Stimulated activated CD8-positive, alpha-beta memory T cell treated with anti-CD3 and anti-CD28 coated beads, Interleukin-15, amount 100 ng/mL, for 24 hours (primary cell): ENCODE data around the gene NKIRAS1.
"Not testable (repeated sequence)": the region's sequence is repeated elsewhere in the genome, so short reads cannot be mapped to it uniquely, and the experiment has no call there.

Source experiments
- DNase-seq: peaks from one replicate; pipeline ENCODE4 v3.0.0-alpha.2; 2020; ENCODE audit warnings: low read depth

NKIRAS1 gene

GRCh38 chr3:23938688-23939087 is 21.9 kb upstream of the NKIRAS1 start:
- no peak for DNase-seq

GRCh38 chr3:23937296-23937695 is 20.5 kb upstream of the NKIRAS1 start:
- DNase-seq: no peak

DNA sequence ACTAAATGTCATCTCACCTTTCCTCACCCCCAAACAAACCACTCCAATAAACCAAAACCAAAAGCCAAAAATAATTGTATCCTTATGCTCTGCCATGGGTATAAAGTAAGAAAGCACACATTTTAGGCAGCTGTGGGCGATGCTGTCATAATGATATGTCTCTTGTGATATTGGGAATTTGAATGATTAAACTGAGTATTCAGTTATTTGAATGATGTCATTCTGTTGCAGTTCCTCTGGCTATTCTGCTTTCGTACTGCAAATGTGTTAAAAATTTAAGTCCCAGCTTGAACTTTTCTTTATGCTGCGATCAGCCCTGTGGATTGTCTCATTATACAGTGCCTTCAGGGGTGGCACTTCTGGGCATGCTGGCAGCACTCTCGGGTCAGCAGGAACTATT is 17.5 kb upstream of the NKIRAS1 start:
- no peak for DNase-seq

GRCh38 chr3:23932571-23932970 is 15.8 kb upstream of the NKIRAS1 start:
- DNase-seq: no peak

DNA sequence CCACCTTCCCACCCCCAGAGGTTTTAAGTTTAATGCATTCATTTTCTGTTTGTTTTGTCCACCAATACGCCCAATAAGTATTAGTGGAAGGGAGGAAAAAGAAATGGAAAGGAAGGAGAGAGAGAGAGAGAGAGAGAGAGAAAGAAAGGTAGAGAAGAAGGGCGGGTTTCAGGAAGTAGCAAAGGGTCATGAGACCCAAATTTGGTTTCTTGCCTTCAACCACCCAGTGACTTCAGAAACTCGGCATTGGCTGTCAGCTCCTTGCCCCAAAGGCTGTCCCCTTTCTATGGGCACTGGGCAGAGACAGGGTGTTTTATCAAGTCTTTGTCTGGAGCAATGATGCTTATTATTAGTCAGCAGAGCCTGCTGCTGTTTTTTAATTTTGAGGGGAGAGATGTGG is 14.8 kb upstream of the NKIRAS1 start:
- no peak for DNase-seq

GRCh38 chr3:23928524-23928923 is 11.7 kb upstream of the NKIRAS1 start:
- DNase-seq: no peak

DNA sequence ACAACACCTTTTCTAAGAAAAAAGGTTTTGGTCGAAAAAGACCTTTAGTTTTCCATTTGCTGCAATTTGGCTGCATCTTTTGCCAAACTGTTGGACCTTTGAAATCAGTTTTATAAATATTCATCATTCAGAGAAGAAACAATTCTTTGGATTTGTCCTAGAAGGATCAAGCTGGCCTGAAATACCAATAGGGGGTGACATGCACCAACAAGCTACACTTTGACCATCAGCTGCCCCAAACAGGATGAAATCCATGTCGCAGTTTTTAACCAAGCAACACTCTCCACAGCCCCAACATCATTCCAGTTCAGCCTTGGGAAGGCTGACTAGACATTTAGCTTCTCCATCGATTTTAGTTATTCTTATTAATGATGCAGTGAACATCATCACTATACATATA is 9.9 kb upstream of the NKIRAS1 start:
- no peak for DNase-seq

- DNase-seq: no peak
These were observed 9.5 kb upstream of the NKIRAS1 start for GRCh38 chr3:23926246-23926645.

- DNase-seq: no peak
These were observed 7.0 kb upstream of the NKIRAS1 start for GRCh38 chr3:23923786-23924185.

DNA sequence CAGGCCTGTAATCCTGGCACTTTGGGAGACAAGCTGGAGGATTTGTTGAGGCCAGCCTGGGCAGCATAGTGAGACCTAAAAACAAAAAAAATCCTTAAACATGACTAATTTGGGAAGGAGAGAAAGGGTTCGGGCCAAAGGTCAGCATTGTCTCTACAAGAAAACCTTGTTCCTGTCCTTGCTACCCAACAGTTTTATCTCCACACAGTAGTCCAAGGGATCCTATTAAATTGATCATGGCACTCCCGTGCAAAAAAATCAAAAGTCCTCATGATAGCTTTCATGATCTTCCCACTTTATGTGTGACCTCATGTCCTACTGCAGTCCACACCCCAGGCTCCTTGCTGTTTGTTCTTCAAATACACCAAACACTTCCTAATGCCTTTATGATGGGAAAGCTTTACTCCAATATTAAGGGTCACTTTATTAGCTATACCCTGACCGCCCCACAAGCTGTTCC is 4.3 kb upstream of the NKIRAS1 start:
- DNase-seq: no peak

DNA sequence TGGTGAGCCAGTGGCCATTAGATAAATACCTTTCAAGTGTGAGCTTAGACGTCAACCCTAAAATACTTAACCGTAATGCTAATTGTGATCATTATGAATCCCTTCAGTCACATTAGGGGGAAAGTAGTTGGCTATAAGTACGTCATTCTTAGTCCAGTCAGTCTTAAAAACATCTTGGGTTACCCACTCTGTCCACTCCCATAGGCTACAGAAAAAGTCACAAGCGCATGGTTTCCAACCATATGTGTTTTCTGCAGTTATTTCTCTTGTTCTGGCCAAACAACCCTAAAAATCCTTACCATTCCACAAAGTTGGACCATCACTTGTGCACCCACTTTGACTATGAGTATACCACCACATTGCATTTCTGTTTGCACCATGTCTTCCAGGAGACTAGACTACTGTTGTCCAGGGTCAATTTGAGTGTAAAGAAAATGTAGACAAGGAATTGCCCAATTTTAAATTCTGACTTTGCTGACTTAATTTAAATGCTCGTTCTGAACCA is 3.4 kb upstream of the NKIRAS1 start:
- DNase-seq: no peak

DNA sequence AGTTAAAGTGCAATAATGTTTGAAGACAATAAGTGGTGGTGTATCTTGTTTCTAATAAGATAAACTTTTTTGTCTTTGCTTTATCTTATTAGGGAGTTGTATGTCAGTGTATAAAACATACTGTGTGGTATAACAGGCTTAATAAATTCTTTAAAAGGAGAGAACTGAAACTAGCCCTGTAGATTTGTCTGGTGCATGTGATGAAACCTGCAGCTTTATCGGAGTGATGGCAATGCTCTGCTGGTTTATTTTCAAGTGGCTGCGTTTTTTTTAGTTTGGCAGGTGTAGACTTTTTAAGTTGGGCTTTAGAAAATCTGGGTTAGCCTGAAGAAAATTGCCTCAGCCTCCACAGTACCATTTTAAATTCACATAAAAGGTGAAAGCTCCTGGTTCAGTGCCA is 2.8 kb upstream of the NKIRAS1 start:
- DNase-seq: no peak

DNA sequence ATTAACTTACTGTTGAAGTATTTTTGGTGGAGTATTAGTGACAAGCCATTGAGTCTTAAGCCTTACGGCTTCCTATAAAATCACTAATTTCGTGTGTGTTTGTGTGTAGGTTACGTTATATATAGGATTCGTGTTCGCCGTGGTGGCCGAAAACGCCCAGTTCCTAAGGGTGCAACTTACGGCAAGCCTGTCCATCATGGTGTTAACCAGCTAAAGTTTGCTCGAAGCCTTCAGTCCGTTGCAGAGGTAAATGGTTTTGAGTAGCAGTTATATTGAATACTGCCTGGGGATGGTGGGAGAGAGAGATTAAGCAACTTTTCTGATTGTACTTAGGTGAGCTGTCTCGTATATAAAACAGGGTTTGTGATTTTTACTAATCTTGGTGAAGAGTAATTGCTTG is 1.5 kb upstream of the NKIRAS1 start:
- DNase-seq: not testable (repeated sequence)

DNA sequence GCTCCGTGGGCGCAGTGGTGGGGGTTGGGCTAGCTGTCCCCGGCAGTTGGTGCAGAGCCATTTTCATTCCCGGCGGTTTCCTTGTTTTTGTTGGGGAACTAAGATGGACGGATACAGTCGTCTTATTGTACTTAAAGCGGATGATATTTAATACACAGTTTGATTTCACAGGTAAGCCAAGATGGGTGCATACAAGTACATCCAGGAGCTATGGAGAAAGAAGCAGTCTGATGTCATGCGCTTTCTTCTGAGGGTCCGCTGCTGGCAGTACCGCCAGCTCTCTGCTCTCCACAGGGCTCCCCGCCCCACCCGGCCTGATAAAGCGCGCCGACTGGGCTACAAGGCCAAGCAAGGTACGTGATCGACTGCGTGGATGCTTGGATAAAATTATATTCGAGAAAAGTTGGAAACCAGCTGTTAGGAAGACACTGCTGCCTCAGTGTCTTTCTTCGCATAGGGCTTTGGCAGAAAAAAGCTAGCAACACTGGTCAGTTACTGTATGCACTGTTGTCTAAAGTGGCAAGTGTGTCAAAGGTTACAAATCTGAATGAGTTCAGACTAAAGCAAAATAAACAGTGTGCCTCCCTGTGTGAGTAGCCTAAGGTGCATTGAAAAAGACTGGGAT is 1.0 kb upstream of the NKIRAS1 start:
- DNase-seq: not testable (repeated sequence)

- DNase-seq: no peak
These were observed 471 bp downstream of the NKIRAS1 start for GRCh38 chr3:23916152-23916885.

DNA sequence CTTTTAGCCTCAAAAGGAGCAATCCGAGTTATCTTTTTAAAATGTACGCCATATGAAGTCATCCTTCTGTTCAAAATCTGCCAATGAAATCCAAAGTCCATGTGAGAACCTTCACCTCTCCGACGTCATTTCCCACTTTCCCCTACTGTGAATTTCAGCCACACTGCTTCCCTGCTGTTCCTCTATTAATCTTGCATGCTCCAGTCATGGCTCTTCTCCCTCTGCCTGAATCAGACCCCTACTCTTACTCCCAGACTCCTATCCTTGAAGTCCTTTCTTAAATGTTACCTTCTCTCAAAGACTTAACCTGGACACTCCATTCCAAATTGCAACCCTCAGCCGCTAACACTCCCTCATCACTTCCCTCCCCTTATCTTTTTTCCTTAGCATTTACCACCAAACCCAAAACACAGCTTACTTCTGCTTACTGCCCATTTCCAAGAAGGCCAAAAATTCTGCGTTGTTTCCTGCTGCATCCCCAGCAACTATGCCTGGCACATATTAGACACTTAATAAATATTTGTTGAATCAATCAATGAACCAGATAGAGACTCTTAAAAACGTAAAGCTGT is 1.2 kb downstream of the NKIRAS1 start:
- no peak for DNase-seq

DNA sequence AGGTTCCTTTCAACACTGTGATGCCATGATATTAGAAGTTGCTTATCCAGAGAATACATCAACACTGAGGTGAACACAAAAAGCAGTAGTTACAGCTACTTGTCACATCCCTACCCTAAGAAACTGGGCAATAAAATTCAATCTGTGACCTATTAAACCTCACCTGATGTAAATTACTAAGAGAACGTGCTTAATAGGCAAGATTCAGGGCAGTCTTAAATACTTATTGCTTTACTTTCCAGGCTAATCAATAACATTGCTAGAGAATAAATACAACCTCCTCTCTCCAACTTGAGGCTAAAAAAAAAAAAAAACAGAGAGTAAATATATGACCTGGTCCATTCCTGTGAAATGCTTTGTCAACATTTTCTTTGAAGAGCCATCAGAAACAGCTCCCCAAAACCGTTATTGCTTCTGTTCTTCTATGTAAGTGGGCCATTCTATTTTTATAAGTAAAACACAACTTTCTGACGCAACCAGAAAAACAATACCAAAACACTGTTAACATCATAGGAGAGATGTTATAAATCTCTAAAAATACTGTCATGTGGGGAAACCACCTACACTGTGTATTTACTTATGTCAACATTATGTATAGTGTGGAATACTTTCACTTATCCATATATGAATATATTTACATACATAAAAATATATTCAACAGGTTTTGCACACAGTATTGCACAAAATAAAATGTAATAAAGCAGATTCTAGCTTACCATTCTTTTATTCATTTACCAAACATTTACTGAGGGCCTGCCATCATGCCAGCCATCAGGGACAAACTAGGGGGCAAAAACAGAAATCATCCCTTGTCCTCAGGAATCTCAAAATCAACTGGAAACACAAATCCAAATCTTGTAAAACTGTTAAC is 2.7 kb downstream of the NKIRAS1 start:
- no peak for DNase-seq

DNA sequence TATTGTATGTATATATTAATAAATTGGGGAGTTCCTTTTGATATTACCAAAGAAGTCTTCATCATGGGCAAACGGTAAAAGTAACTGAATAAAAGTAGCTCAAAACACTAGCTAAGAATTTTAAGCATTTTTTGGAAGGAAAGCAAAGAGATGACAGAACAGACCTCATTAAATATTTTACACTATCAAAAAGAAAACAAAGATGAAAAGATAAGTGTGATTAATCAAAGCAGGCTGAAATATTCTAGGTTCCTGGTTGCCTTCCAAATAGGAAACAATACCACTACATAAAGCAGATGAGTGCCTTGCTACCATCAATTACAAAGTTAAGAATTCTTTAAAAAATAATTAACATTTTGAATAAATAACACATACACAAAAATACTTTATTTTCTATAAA is 3.6 kb downstream of the NKIRAS1 start:
- no peak for DNase-seq

- not testable (repeated sequence) for DNase-seq
These were observed 4.5 kb downstream of the NKIRAS1 start for GRCh38 chr3:23912335-23912734.

DNA sequence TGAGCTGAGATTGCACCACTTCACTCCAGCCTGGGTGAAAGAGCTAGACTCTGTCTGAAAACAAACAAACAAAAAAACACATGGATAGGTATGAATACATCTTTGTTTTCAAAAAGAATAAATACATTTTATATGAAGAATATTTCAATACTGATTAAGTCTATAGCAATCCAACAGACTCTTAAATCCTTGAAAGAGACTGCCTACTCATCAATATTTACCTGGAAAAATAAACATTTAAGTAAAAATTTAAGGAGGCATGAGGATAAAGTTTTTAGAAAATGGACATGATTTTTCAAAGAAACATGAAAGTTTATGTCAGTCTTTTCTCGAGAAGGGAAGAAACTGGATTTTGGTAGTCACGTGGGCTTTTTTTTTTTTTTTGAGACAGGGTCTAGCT is 5.4 kb downstream of the NKIRAS1 start:
- no peak for DNase-seq

DNA sequence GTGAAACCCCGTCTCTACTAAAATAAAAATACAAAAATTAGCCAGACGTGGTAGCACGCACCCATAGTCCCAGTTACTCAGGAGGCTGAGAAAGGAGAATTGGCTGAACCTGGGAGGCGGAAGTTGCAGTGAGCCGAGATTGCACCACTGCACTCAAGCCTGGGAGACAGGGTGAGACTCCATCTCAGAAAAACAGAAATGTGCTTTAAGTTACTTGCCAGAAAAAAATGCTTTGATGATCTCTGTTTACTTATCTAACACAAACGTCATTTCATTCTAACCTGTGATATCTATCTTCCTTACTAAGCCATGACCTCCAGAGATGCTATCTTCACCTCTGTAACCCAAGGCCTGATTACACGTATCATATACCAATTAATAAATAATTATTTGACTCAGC is 7.4 kb downstream of the NKIRAS1 start:
- DNase-seq: no peak

- DNase-seq: no peak
These were observed 12.2 kb downstream of the NKIRAS1 start for GRCh38 chr3:23904545-23904944.
